ENCODE data around the gene BRD9.

- TF ChIP-seq POLR2A (IDR thresholded peaks at IDR 0.05) (no peak), POLR2AphosphoS5 (IDR thresholded peaks at IDR 0.05) (no peak), EP300 (IDR thresholded peaks at IDR 0.05) (no peak)
Observed at GRCh38 chr5:891837-892393, 686 bp downstream of the BRD9 start.
